ENCODE data around the gene SDHD.

The SDHD gene

GRCh38 chr11:112103446-112103845 is 16.8 kb downstream of the SDHD start:
- no peak for DNase-seq

- DNase-seq, result no peak
Observed at GRCh38 chr11:112106070-112106469, 19.4 kb downstream of the SDHD start.

- DNase-seq, result peak; percentile 69
Observed at GRCh38 chr11:112113539-112114457, 27.1 kb downstream of the SDHD start.

- DNase-seq, result no peak
Observed at GRCh38 chr11:112114460-112114859, 27.8 kb downstream of the SDHD start.

GRCh38 chr11:112115386-112115785 is 28.7 kb downstream of the SDHD start:
- no peak for DNase-seq

GRCh38 chr11:112118176-112118575 is 31.5 kb downstream of the SDHD start:
- no peak for DNase-seq

- no peak for DNase-seq
Observed at GRCh38 chr11:112121981-112122615, 35.4 kb downstream of the SDHD start.

GRCh38 chr11:112123129-112123528 is 36.5 kb downstream of the SDHD start:
- no peak for DNase-seq

- DNase-seq, result no peak
Observed at GRCh38 chr11:112127056-112127455, 40.4 kb downstream of the SDHD start.

- DNase-seq, result peak; percentile 90
Observed at GRCh38 chr11:112128483-112129121, 41.9 kb downstream of the SDHD start.

GRCh38 chr11:112129656-112130055 is 43.0 kb downstream of the SDHD start:
- no peak for DNase-seq

GRCh38 chr11:112132737-112133136 is 46.1 kb downstream of the SDHD start:
- DNase-seq, result no peak

GRCh38 chr11:112134473-112134872 is 47.8 kb downstream of the SDHD start:
- no peak for DNase-seq

- DNase-seq, result no peak
Observed at GRCh38 chr11:112143597-112143996, 56.9 kb downstream of the SDHD start.

Measured in fibroblast of skin of scalp (primary cell).